T-helper 2 cell treated with Interferon-gamma antibody and Interleukin-4, amounts not matched to agents 100 ng/mL and 5 ng/mL, for 36 hours (primary cell): Measurements from ENCODE around the gene PCSK5. TPM values are rescaled to one million over a fixed set of nuclear protein-coding genes. Genes with fewer than 3 reads are reported as not detected.
"Not testable (repeated sequence)": the region's sequence is repeated elsewhere in the genome, so short reads cannot be mapped to it uniquely, and the experiment has no call there.

ENCODE experiments used
- intact Hi-C: fragments of 100-400 bp; cut with micrococcal nuclease; formaldehyde crosslinking; loops from one replicate; pipeline ENCODE4 v1.15.1; 2023
- total RNA-seq: library from RNA; stranded (reverse); gene quantifications from 2 replicates; pipeline ENCODE4 v1.2.3, GENCODE V29; 2022

PCSK5 gene
- total RNA-seq, 1 donor from 2014 or later = 3.1 TPM

- intact Hi-C loops = no loop called here
These were observed 451.1 kb downstream of the PCSK5 start for GRCh38 chr9:76341616-76342015.

DNA sequence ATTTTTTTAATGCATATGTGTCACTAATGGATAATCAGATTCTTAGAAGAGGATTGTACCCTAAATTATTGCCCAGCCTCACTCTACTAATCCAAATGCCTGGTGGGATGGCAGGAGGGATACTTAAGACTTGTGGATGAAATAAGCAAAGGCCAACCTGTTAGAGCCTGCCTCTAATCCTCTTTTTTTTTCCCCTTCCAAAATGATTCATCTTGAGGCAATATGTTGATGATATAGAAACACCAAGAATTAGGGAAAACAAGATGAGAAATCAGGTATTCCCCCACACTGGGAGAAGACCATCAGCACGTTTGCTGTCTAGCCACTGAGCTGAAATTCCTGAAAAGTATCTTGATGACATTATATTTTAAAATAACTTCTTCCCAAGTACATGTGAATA, 451.7 kb downstream of the PCSK5 start:
- intact Hi-C loops = no loop called here

DNA sequence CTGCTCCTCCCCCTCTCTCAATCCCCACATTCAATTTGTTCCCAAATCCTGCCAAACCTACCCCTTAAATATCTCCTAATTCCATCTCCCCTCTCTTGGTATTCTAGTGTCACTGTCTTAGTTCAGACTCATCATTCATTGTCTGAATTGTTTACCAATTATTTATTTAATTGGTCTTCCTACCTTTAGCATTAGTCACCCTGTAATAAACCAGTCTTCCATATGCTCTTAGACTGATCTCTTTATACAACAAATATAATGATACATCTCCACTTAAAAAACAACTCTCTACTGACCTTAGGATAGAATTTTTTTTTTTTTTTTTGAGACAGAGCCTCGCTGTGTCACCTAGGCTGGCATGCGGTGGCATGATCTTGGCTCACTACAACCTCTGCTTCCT, 452.4 kb downstream of the PCSK5 start:
- intact Hi-C loops = no loop called here

DNA sequence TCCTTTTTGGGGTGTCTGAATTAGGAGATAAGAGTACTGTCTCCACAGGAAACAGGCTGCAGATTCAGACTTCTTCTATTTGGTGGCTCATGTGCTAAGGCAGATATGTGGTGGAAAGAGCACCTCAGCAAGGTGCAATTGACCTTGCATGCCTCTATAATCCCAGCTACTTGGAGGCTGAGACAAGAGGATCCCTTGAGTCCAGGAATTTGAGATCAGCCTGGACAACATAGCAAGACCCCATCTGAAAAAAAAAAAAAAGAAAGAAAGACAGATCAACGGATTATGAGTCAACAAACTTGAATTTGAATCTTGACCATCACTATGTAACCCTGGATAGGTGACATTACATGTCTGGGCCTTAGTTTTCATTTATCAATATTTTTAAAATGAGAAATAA, 459.4 kb downstream of the PCSK5 start:
- intact Hi-C loops = no loop called here

DNA sequence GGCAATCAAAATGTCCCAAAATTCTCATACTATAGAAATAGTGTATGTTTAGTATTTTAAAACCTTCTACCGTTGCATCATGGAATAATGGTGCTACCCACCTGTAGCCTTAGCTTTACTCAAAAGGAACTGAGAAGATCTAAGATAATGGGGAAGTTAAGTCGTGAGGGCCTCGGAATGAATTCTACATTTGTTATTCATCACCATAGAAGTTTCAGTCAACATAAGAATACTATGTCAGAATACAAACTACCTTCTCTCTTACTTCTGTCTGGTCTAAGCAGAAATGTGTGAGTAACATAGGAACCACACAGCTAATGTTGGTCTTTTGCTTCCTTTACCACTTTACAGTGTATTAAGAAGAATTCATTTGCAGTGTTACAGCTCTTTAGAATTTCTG, 460.5 kb downstream of the PCSK5 start:
- intact Hi-C loops = no loop called here

- intact Hi-C loops = no loop called here
These were observed 461.6 kb downstream of the PCSK5 start for GRCh38 chr9:76352026-76352620.

DNA sequence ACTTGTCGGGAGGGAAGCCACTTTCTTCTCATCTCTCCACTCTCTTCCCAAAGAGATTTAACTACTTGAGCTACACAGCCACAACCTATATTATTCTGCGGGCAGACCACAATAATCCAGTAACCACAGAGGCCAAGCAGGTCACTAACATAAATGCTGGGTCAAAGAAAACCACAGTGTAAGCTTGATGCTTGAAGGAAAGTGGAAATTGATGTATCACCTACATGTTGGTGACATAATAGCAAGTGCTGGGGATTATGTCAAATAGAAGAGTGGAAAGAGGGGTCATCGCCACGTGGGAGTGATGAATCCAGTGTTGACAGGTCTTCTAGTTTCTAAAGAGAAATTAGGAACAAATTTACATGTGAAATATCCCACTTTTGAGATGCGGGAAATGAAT, 462.8 kb downstream of the PCSK5 start:
- intact Hi-C loops = no loop called here

- intact Hi-C loops = no loop called here
These were observed 463.7 kb downstream of the PCSK5 start for GRCh38 chr9:76354221-76354620.

GRCh38 chr9:76355886-76356285, 465.4 kb downstream of the PCSK5 start:
- intact Hi-C loops = no loop called here

DNA sequence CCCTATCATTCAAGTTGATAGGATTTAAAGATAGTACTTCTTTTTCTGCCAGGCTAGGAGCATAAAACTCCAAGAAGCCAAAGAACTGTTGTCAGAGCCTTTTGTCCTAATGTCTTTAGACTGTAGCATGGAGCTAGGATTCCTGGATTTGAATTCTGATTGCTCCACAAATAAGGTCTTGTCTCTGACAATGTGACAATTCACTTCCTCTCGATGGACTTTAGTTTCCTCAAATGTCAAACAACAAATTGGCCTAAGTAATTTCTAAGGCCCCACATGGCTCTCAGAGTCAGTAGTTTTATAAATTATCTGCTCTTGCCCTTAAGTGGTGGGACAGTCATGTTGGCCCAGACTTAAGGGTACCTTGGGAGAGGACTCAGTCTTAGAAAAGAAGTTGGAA, 467.1 kb downstream of the PCSK5 start:
- intact Hi-C loops = no loop called here

GRCh38 chr9:76358628-76359280, 468.3 kb downstream of the PCSK5 start:
- intact Hi-C loops = no loop called here

GRCh38 chr9:76359365-76359764, 468.9 kb downstream of the PCSK5 start:
- intact Hi-C loops = no loop called here

DNA sequence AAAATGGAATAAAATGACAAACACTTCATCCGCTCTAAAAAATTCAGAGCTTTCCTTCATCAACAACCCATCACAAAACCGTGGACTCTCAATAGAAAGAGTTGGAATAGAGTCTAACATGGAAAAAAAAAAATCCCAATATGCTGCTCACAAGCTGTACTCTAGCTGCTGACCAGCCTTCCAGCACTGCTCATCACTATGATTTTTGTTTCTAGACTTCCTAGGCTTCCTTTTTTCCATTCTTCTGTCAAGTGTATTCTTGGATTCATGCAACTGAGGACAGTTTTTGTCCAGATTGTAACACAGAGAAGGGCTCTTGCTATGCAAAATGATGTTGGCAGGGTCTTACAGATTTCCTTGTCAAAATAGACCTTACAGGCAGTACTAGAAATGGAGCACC, 469.3 kb downstream of the PCSK5 start:
- intact Hi-C loops = no loop called here

DNA sequence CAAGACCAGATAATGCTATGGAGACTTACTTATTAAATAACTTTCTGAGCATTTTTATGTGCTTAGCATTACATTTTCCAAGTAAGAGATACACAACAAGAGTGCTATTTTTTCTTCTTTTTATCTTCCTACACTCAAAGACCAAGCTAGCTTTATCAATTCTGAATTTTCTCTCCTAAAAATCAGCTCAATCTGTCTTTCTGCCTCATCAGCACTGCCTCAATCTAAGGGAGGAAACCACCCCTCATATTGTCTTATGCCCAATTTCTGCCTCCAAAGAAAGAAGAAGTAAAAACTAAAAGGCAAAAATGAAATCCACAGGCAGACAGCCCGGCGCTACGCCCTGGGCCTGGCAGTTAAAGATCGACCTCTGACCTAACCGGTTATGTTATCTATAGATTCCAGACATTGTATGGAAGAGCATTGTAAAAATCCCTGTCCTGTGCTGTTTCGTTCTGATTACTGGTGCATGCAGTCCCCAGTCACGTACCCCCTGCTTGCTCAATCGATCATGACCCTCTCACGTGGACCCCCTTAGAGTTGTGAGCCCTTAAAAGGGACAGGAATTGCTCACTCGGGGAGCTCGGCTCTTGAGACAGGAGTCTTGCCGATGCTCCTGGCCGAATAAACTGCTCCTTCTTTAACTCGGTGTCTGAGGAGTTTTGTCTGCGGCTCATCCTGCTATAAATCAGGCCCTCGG, 472.0 kb downstream of the PCSK5 start:
- intact Hi-C loops = not testable (repeated sequence)

- intact Hi-C loops = no loop called here
These were observed 472.5 kb downstream of the PCSK5 start for GRCh38 chr9:76363032-76363395.

GRCh38 chr9:76365028-76365427, 474.6 kb downstream of the PCSK5 start:
- intact Hi-C loops = no loop called here

- intact Hi-C loops = no loop called here
These were observed 475.8 kb downstream of the PCSK5 start for GRCh38 chr9:76366275-76366674.

GRCh38 chr9:76369583-76369982, 479.1 kb downstream of the PCSK5 start:
- intact Hi-C loops = no loop called here

DNA sequence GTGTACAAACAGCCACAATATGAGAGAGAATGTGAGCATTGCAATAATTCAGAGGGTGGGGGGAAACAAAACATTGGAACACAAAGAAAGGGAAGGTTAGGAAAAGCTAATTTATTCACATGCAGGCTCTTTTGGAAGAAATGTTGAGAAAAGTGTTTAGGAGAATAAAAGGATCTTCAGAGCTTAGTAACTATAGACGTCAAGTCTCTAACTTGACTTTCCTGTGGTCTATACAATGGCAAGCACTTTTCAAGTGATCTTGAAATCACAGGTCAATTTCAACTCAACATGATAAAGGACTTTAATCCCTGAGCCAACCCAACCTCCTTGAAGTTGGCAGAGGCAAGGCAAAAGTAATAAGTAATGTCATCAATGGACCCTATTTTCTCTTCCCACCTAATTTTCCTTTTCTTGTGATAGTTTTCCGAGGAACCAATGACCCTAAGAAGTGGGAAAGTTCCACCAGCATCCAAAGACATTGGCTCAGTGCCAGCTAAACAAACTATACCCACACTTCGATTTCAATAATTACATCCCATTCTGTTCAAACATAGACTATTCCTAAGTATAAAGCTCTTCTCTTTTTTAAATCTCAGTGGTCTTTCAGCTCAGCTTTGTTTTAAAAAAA, 480.0 kb downstream of the PCSK5 start:
- intact Hi-C loops = no loop called here

GRCh38 chr9:76371901-76372300, 481.4 kb downstream of the PCSK5 start:
- intact Hi-C loops = no loop called here

DNA sequence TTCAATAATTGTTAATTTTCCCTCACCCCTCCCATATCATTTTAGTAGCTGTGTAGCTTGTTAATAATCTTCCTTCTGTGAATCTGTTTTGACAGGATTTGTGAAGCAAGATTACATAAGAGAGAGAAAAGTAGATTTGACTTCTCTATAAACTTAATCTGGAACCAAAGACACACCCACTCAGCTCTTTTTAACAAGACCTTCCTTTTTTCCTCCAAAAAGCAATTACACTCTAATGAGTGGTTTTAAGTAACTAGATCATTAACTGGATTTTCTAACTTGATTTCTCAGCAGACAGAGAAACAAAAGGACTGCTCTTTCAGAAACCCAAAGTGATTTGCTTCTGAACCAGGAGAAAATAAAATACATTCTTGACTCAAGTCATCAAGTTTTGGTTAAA, 481.9 kb downstream of the PCSK5 start:
- intact Hi-C loops = no loop called here

GRCh38 chr9:76373173-76373783, 482.8 kb downstream of the PCSK5 start:
- intact Hi-C loops = no loop called here
